Activated CD4-positive, alpha-beta T cell treated with anti-CD3 and anti-CD28 coated beads, Interleukin-10, Interleukin-2, amounts not matched to agents 100 ng/mL and 50 ng/mL, durations not matched to agents 16 hours and 8 hours (primary cell): Measurements from ENCODE around the gene PRKCQ.
"Not testable (repeated sequence)": the region's sequence is repeated elsewhere in the genome, so short reads cannot be mapped to it uniquely, and the experiment has no call there.

Experiments used
- DNase-seq: peaks from one replicate; pipeline ENCODE4 v3.0.0-alpha.2; 2020

Gene PRKCQ

GRCh38 chr10:6593241-6593671 lies 13.2 kb upstream of the PRKCQ start:
- DNase-seq, result peak; percentile 57

- peak; percentile 66 for DNase-seq
Observed at GRCh38 chr10:6592080-6592479, 12.0 kb upstream of the PRKCQ start.

DNA sequence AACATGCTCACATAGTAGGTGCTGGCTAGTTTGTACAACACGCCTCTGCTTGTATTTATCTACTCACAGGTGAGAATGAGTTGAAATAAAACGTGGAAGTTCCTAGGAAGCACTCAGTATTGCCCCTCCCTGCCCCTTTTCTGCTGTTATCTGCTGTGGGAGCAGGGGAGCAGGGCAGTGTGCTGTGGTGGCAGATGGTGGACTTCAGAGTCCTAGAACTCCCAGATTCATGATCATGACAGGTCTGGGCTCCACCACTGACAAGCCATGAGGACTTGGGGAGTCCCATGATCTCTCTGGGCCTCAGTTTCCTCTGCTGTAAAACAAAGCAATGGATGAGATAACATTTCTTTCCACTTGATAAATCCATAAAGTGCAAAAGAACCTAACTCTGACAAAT lies 11.6 kb upstream of the PRKCQ start:
- DNase-seq, result no peak

DNA sequence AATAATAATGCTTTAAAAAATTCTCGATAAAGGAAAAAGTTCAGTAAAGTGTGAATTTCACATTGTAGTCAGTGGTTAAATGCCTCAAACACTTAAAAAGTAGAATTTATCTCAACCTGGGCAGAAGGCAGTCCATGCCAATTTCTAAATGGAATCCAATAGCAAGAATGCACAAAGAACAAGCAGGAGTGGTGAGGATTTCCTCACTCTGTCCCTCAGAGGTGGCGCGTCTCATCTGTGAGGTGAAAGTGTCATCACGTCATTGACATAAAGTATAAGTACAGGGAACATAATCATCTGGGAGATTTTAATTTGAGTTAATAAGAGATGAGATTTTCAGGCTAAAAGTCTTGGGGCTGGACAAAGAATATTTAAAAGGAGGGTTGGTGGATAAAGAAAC lies 10.0 kb upstream of the PRKCQ start:
- DNase-seq, result no peak

- no peak for DNase-seq
Observed at GRCh38 chr10:6589287-6590094, 9.4 kb upstream of the PRKCQ start.

GRCh38 chr10:6588845-6589244 lies 8.8 kb upstream of the PRKCQ start:
- DNase-seq, result no peak

- no peak for DNase-seq
Observed at GRCh38 chr10:6588082-6588481, 8.0 kb upstream of the PRKCQ start.

DNA sequence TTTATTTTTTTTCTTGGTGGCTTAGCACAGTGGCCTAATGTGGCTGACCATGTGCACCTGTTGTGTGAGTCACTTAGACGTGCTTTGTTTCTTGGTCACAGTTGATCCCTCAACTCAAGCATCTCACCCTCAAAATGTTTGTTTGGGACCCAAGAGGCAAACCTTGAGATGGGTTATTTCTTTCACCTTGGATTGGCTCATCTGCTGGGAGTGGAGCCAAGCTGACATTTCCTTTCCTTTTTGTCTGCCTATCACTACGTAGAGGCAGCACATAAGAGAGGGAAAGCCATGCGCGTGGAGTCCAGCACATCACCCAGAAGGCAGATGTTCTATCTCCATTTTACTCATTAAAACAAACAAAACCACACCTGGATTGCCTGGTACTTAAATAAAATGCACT lies 6.4 kb upstream of the PRKCQ start:
- DNase-seq, result peak; percentile 47

- peak; percentile 90 for DNase-seq
Observed at GRCh38 chr10:6583447-6583846, 3.4 kb upstream of the PRKCQ start.

DNA sequence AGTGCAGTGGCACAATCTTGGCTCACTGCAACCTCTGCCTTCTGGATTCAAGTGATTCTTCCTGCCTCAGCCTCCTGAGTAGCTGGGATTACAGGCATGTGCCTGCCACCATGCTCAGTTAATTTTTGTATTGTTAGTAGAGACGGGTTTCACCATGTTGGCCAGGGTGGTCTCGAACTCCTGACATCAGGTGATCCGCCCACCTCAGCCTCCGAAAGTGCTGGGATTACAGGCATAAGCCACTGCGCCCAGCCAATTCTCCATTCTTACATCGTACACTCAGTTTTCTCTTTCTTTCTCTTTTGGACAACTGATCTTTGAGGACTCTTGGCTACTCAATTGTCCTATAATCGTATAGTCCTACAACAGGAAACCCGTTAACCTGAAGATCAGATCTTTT lies 2.8 kb upstream of the PRKCQ start:
- not testable (repeated sequence) for DNase-seq

- DNase-seq, result no peak
Observed at GRCh38 chr10:6582298-6582697, 2.2 kb upstream of the PRKCQ start.

DNA sequence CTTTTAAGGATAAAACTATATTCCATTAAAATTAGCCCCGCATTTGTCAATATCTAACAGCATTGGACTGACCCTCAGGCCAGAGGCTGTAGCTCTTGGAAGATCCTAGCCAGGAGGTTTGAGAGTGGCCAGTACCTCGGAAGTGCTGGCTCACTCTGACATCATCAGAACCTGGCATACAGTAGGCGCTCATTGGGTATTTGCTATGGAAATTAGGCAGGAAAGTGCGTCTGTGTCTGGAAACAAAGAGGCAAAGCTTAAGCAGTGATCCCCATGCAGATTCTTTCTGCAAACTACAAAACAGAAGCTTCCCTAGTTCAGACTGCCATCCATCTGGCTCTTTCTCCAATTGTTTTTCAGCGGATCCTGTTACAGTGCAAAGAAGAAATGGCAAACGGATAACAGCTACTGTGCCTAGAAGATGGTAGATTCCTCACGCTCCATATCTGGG lies 1.7 kb upstream of the PRKCQ start:
- peak; percentile 67 for DNase-seq

- DNase-seq, result not testable (repeated sequence)
Observed at GRCh38 chr10:6581223-6581622, 1.1 kb upstream of the PRKCQ start.

DNA sequence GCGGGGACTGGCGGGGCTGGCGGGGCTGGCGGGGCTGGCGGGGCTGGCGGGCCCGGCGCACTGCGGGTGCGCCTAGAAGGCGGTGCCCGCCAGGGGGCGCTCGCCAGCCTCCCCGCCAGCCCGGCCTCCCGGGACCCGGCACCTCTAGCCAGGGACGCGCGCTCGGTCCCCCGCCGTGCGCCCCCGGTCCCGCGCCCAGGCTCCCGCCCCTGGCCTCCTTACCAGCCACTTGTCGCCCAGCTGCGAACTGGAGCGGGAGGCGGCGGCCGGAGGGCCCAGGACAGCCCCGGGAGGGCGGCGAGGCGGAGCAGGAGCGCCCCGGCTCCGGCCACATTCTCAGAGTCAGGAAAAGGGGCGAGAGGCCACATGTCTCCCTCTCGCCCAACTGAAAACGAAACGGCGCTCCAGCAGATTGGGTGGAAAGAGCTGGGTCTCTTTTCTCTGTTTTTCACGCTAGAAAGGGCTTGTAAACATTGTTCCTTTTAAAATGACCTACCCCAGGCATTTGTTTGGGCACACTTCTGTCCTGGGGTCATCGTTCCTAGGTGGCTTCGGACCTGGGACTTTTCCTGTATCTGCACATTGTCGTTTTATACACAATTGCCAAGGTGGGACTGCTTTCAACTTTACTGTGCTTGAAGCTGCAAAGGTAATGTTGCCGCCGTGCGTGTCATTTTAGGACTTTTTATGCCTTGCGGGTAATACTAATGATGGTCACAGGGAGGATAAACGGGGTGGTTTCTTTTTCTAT lies 378 bp upstream of the PRKCQ start:
- DNase-seq, result peak; percentile 89

- DNase-seq, result peak; percentile 74
Observed at GRCh38 chr10:6579183-6579903, 733 bp downstream of the PRKCQ start.

DNA sequence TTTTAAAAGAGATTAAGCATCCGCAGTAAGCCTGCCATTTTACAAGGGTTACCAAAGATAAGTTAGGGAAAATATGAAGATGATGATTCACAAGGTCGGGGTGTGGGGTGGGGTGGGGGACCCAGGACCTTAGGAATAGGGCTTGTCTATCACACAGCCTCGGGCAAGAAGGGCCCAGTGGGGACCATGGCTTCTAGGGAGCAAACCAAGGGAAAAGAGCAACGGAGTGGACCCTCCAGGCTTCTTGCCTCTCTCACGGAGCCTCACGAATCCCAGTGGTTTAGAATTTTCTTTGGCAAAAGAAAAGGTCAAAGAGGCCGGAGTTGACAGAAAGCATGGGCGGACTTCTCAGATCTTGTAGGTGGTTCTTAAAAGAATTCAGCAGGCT lies 1.3 kb downstream of the PRKCQ start:
- DNase-seq, result no peak

GRCh38 chr10:6578251-6578771 lies 1.8 kb downstream of the PRKCQ start:
- peak; percentile 64 for DNase-seq

GRCh38 chr10:6576326-6576725 lies 3.8 kb downstream of the PRKCQ start:
- no peak for DNase-seq

DNA sequence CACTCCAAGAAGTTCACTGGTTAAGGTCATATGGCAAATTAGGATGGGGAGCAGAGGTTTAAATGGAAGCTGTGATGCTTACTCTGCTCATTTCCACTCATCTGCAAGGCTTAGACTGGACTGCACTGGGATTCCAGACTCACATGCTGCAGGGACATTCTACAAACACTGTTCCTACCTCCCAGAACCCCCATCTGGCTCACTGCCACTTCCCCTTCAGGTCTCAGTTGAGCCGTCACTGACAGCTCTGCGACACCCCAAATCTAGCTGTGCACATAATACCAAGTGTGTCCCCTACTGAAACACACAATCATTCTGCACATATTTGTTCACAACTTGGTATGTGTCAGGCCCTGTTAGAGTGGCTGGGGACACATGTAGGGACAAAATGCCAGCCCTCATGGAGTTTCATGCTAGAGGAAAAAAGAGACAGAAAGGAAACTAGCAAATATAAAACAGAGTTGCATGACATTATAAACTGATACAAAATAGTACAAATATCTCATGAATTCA lies 5.4 kb downstream of the PRKCQ start:
- no peak for DNase-seq

DNA sequence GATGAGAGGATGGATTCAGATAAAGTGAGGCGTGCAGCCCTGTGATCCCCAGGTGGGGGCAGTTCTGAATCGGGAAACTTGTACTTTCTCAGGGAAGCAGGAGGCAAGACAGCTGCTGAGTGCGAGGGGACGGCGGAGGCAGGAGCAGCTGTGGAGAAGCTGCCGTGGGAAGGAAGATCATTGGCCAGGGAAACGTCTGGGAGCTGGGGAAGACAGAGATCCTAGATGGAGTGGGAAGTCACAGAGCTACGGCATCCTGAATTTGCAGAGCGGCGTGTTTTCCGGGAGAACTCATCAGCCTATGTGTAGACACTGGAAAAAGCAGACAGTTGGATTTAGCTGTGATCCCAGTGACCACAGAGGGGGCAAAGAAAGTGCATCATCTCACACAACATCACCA lies 9.2 kb downstream of the PRKCQ start:
- no peak for DNase-seq

DNA sequence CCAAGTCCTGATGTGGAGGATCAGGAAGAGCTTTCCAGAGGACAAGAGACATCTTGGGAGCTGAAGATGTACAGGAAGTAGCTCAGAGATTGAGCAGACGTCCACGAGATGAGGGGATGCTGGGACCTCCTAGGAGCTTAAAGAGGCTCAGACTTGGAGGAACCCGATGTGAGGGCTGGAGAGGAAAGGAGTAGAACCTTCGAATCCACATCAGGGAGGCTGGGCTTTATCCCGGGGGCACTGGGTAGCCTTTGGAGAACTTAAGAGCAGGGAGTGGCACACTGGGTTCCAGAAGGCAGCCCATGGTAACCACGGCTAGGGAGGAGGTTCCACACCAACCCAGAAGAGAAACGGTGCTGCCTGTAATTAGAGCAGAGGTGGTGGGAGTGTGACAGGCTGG lies 10.8 kb downstream of the PRKCQ start:
- no peak for DNase-seq

DNA sequence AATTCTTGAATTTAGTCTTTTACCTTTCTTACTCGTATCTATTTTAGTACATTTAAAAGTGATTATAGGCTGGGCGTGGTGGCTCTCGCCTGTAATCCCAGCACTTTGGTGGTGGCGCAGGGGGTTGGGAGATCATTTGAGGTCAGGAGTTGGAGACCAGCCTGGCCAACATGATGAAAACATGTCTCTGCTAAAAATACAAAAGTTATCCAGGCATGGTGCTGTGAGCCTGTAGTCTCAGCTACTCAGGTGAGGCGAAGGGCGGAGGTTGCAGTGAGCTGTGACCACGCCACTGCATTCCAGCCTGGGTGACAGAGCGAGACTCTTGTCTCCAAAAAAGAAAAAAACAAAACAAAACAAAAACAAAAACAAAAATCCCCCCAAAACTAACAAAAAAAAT lies 12.2 kb downstream of the PRKCQ start:
- DNase-seq, result no peak

GRCh38 chr10:6567203-6567703 lies 12.8 kb downstream of the PRKCQ start:
- DNase-seq, result no peak
